HG02938 (cell line): ENCODE data around the gene DNAJA4.

Experiments used
- ATAC-seq: cut with Tn5 transposase; IDR thresholded peaks from one replicate; pipeline ENCODE4 v1.9.1; 2021; ENCODE audit warnings: mild to moderate bottlenecking, moderate library complexity; ENCODE audit not compliant: unreplicated experiment

The DNAJA4 gene

DNA sequence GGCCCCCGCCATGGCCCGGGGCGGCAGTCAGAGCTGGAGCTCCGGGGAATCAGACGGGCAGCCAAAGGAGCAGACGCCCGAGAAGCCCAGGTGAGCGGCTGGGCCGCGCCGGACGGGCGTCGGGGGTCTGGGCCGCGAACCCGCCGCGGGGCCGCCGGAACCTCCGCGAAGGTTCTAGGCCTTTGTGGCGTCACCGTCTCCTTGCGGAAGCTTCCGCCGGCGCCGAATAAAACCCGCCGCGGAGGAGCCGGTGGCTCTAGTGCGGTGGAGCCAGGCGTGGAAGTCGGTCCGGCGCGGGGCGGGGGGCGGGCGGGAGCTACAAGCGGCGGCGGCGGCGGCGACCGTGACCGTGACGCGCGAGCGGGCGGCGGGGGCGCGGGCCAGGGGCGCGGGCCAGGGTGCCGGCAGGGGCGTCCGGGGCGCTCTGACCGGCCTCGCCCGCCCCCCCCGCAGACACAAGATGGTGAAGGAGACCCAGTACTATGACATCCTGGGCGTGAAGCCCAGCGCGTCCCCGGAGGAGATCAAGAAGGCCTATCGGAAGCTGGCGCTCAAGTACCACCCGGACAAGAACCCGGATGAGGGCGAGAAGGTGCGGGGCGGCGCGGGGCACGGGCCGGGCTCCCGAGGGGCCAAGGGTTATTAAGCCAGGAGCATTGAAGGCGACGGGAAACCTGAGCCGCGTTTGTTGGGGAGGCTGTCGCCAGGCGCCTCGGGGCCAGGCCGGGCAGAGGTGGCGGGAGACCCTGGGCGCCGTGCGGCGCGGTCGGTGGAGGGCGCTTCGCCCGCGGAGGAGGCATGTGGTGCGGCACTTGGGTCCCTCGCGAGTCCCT, at the start of gene DNAJA4:
Gene DNAJA4 (plus strand): TSS at position 259 of the 833 bp plus-strand sequence. CDS start 202 bp downstream, at position 461.
- no peak for ATAC-seq

DNA sequence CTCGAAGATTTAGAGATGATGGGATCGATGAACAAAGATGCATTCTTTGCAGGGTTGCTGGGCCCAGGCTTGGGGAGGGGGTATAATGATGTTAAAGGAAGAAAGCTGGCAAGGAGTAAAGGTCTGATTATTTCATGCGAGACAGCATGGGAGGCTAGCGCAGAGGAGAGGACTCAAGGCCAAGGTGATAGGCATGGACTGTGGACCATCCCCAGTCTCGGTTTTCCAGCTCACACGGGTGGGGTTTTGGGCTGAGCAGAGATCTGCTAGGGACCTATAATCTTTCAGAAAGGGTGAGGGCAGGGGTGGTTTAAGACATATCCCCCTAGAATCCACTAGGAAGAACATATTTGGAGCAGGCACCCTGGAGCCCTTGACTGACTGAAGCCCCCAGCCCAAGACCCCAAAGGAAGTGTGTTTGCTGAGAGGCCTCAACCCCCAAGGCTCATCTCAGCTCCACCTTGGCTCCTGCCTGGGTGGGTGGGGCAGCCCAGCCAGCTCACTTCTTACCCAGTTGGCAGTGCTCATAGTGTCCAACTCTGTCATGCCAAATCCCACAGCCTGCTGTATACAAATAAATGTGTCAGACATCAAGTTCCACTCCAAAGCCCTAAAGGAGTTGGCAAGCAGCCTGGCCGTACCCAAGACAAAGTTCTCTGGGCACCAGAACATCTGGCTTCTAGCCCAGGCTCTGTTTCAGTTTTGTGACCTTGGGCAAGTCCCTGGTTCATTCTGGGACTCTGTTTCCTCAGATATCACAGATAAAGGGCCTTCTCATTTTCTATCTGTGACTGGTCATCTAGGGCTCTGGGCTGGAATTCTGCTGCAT, 47.9 kb upstream of the DNAJA4 start:
- ATAC-seq, result no peak

DNA sequence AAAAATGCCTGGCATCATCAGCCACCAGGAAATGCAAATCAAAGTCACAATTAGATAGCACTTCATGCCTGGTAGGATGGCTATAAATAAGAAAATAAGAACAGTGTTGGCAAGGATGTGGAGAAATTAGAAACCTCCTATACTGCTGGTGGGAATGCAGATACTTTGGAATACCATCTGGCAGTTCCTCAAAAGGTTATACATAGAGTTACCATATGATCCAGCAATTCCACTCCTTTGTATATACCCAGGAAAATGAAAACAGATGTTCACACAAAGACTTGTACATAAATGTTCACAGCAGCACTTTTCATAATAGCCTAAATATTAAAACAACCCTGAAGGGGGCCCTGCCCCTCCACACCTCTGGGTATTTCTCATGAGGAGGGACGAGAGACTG, 43.6 kb upstream of the DNAJA4 start:
- no peak for ATAC-seq

DNA sequence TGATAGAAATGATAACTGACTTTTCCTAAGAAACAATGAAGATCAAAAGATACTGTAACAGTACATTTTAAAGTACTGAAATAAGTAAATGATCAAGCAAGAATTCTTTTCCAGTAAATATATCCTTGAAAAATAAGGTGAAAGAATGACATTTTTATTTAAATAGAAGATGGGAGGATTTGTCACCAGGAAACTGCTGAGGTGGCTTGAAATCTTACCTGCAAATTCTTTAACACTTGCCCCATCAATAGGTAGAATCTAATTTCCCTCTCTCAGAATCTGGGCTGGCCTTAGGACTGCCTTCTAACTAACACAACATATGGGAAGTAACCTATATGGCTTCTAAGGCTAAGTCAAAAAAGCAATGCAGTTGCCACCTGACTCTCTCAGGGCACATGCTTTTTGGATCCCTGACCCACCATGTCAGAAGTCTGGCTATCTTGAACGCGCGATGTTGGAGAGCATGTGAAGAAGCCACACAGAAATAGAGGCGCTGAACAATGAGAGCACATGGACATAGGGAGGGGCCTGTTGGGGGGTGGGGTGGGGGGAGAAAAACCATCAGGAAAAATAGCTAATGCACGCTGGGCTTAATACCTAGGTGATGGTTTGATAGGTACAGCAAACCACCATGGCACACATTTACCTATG, 41.5 kb upstream of the DNAJA4 start:
- no peak for ATAC-seq

DNA sequence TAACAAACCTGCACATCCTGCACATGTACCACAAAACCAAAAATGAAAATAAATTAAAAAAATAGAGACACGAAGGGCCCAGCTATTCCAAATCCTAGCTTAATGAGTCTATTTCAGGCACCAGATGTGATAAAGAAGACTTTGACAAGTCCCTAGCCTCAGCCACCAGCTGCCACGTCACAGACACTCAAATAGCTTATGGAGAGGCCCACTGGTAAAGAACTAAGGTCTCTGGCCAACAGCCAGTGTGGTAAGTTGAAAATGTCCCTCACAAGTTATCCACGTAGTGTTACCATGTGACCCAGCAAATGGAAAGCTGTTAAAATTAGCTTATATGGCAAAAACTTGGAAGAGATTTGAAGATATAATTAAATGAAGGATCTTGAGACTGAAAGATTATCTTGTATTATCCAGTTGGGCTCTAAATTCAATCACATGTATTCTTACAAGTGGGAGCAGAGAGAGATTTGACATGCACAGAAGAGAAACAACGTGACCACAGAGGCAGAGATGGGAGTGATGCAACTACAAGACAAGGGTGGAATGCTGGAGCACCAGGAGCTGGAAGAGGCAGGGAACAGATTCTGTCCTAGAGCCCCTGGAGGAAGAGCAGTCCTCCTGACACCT, 40.9 kb upstream of the DNAJA4 start:
- no peak for ATAC-seq

DNA sequence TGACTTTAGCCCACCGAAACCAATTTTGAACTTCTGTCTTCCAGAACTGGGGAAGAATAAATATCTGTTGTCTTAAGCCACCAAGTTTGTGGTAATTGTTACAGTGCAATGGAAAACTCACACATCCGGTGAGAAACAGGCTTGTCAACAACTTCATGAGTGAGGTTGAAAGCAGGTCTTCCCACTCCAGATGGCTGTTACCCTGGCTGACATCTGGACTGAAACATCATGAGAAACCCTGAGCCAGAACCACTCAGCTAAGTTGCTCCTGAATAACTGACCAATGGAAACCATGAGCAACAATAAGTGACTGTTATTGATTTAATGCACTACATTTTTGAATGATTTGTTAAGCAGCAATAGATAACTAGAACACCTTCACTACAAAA, 40.3 kb upstream of the DNAJA4 start:
- ATAC-seq, result no peak

DNA sequence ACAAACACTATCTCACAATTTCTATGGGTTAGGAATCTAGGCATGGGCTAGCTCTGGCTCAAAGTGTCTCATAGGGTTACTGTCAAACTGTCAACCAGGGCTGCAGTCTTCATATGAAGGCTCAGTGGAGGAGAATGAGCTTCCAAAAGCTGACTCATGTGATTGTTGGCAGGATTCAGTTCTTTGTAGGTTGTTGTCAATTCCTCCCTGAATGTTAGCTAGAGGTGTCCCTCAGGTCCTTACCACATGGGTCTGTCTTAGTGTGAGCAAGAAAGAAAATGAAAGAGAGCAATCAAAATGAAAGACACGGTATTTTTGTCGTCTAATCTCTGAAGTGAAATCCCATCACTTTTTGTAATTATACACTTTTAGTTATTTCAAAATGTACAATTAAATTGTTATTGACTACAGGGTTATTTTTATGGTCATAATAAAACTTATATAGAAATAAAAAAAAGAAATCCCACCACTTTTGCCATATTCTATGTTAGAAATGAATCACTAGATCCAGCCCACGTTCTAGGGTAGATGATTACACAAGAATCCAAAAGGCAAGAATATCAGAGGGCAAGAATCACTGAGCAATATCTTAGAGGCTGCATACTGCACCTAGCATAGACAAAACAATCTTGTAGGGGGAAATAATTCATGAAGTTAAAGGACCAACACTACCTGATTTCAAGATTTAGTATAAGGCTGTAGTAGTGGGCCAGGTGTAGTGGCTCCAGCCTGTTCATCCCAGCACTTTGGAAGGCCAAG, 38.4 kb upstream of the DNAJA4 start:
- no peak for ATAC-seq

DNA sequence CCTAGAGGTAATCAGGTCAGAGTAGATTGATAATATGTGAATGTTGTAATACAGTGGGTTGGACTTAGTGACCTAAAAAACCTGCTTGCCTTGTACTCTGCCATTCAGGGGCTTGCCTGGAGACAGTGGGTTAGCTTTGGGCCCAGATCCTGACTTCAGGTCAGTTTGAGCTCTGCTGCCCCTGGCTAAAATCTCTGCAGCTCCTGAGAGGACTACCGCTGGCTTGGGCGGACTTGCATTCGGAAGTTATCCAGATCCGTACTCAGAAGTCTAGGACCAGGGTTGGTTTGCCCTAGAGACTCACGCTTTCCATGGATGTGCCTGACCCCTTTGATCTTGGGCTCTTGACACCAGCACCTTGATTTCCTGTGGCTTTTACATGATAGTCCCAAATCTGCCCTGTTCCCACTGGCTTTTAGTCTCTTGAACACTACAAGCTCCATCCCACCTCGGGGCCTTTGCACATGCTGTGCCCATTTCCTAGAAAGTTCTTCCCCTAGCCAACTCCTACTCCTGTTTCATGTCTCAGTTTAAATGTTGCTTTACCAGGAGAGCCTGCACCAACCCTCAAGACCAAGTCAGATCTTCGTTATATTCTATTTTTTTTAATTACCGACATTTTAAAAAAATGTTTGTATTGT, 35.9 kb upstream of the DNAJA4 start:
- ATAC-seq, result no peak

DNA sequence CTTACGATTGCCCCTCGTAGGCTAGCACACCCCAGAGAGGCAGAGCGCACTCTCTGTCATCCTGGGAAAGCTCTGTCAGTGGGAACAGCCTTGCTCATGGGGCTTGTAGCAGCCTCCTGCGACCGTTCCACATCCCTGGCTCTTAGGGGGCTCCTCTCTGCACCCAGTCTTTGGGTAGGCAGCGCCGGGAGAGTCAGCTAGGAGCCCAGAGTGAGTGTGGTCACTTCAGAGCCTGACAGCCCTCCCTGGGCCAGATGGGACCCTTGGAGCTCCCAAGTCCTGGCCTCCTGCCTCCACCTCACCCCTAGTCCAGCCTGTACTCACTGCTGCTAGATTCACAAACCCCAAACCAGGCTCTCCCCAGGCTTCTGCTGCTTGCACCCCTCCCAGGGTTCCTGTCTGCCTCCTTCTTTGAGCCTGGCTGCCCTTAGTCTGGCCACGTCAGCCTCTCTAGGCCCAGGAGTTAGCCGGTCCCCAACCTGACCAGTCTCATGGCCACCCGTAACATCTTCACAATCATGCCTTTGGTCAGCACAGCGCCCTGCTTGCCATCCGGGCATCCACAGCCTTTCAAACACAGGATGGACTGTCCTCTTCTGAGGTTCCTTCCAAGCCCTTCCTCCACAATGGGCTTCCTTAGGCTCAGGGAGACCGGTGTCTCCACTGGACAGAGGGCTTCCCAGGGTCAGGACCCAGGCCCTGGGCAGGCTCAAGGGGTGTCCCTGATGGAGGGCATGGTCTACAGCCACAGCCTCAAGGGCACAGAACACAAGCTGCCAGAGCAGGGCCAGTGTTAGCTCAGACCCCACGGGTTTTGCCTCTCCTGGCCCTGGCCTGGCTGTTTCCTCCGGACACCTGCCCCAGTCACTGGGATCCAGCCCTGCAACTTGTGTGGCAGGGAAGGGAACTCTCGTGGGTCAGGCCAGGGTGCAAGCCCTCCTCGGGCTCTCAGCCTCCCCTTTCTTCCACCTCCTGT, 34.6 kb upstream of the DNAJA4 start:
- no peak for ATAC-seq

DNA sequence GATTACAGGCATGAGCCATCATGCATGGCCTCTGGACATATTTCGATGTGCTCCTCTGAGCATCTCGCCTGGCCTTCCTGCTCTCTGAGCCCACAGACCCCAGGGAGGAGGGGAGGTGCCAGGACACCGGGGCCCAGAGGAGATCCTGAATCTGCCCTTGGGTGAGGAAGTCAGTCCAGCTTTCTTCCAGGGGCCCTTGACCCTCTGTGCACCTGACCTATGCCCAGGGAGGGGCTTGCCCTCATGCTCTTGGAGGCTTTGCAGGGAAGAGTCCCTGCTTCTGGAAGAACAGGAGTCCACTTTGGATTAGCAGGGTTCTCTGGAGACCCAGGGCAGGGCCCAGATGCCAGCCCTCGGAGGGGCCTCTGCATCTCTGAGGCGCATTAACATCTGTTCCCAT, 31.4 kb upstream of the DNAJA4 start:
- no peak for ATAC-seq

DNA sequence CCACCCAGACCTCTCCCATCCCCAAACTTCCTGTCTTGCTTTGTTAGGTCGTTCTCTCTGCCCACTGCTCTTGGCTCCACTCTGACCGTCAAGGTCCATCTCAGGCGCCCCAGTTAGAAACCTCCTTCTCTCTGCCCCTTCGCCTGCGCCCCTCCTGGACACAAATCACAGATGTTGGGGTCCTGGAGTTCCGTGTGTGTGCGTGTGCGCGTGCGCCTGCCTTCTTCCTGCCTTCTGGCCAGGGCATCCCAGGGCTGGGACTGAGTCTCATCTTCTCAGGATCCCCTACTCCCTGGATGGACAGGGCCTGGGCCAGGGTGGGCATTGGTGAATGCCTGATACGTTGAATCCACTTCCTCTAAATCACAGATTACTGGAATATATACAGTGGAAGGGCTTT, 30.9 kb upstream of the DNAJA4 start:
- no peak for ATAC-seq

DNA sequence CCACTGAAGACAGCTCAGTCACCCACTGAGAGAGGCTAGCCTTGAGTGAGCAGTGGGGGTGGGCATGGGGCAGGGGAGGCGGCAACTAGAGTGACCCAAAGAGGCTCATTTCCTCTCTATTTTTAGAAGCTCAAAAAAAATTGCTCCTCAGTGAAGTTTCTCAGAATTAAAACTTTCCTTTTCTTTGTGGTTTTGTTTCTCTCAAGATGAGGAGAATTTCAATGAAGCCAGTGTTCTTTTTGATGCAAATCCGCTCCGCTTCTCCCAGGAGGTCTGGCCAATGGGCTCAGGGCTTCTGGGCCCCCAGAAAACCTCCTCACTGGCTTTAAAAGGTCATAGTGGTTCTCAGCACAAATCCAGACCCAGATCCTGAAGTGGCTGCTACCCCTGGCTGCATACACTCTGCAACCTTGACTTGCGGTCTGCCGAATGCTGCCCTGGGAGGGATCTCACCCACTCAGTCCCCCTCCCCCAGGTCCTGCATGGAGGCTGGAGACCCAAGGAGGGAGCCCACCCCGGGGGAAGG, 29.8 kb upstream of the DNAJA4 start, which contains the start of gene ACSBG1:
Gene ACSBG1 (minus strand): TSS at position 51 of the 526 bp plus-strand sequence. CDS start 64 bp downstream, outside the sequence.
- no peak for ATAC-seq

DNA sequence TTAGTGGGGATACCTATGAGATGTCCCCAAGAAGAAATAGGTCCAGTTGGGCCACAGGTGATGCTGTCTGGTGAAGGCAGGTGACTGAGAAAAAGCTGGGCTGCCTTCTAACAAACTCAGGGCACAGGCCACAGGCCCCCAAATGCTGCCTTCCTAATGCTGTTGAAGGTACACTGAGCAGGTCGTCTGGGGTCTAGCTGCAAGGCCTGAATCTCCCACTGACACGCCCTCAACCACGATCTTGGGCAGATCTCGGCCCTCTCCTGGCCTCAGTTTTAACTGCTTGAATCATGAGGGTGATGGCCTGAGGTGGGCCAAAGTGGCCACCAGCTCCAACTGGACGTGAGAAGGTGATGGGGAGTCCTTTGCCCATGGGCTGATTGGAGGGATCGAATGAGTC, 27.9 kb upstream of the DNAJA4 start:
- ATAC-seq, result no peak

DNA sequence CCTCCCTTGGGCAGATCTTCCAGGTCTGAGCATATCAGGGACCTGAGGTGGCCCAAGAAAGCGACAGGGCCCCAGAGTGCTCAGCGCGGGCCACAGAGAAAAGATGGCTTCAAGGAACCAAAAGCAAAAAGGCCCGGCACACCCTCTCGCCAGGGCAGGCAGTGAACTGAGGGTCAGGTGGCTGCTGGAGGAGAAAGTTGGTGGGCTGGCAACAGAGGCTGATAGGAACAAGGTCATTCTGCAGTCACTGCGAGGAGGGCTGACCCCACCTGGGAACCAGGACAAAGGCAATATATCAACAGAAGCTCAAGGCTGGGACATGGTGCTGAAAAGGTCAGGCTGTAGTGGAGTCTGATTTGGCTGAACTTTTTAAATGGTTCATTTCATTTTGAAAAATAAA, 27.2 kb upstream of the DNAJA4 start:
- ATAC-seq, result no peak

DNA sequence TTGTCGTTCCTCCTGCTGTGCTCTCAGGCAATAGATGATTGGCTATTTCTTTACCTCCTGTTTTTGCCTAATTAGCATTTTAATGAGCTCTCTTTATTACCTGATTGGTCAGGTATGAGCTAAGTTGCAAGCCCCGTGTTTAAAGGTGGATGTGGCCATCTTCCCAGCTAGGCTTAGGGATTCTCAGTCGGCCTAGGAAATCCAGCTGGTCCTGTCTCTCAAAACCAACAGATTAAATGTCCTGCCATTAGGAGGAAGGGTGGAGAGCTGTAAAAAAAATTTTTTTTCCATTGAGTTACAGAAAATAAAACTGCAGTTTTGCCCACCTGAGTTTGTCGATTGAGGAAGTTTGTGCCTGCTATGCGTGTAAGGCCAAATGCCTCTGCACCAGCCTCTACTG, 24.6 kb upstream of the DNAJA4 start:
- ATAC-seq, result no peak

DNA sequence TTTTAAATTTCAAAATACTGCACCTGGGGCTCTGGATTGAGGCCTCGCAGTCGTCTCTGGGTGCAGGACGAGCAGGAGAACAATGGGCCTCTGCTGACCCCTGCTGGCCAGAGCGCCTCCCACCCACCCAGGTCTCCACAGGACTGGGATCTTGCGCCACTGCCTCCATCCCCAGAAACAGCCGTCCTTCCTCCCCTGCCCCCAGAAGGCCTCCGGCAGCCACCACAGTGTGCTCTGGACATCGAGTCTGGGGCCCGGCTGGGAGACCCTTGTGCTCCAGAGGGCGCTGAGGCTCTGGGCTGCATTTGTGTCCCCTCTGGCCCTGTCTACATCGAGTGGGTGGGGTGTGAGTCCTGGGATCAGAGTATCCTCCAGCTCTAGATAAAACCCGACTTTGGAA, 23.3 kb upstream of the DNAJA4 start:
- ATAC-seq, result no peak

DNA sequence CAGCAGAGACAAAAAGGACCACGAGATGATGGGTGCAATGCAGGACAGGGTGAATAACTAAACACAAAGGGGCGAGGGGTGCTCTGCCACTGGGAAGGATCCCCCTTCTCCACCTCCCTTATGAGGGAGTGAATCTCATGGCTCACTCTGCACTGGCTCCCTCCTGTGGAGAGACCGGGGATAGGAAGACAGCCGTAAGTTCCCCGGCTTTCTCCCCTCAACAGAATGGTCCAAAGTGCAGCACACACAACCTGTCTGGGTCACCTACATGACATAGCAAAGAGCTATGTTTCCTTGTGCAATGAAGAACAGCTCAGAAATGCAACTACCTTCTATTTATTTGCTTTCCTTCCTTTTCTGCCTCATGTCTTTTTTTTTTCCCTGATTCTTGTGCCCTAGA, 22.2 kb upstream of the DNAJA4 start:
- ATAC-seq, result no peak

DNA sequence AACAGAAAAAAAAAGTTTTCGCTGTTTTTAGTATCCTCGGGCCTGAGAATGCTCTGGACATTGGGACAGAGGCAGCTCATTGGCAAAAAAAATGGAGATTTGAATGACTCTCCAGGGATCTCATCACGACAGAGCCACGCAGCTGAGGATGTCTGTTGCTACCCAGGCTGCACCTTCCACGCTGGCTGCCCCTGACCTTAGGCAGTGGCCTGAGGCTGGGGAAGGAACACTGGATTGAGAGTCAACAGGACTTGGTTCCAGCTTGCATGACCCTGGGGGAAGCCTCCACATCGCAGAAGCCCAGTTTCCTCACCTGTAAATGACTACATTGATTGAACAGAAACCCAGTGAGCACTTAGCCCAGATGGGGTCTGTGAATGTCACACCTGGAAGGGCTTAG, 21.3 kb upstream of the DNAJA4 start:
- no peak for ATAC-seq
